ENCODE measurements around the gene L1CAM. TPM values are rescaled to one million over a fixed set of nuclear protein-coding genes. Genes with fewer than 3 reads are reported as not detected.

Gene L1CAM
- total RNA-seq, 1 donor from 2014 or later: 0.49 TPM

DNA sequence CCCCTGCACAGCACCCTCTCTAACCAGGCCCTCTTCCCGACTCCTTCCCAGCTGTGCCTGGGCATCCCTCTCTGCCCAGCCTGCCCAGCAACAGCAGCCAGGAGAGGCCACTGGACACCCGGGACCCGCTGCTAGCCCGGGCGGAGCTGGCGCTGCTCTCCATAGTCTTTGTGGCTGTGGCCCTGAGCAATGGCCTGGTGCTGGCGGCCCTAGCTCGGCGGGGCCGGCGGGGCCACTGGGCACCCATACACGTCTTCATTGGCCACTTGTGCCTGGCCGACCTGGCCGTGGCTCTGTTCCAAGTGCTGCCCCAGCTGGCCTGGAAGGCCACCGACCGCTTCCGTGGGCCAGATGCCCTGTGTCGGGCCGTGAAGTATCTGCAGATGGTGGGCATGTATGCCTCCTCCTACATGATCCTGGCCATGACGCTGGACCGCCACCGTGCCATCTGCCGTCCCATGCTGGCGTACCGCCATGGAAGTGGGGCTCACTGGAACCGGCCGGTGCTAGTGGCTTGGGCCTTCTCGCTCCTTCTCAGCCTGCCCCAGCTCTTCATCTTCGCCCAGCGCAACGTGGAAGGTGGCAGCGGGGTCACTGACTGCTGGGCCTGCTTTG lies 19.6 kb upstream of the L1CAM start:
- H3K9ac ChIP-seq: no peak overlapping the region
- no peak overlapping the region for H3K4me2 ChIP-seq
- H3K4me3 ChIP-seq: no peak overlapping the region
- H3K27me3 Mint-ChIP-seq (ENCODE audit: insufficient read depth, low read depth): peaks cover 4% of the 10 kb centered on the region
- H3K27ac ChIP-seq: no peak overlapping the region
- no peaks in the 10 kb centered on the region for H3K4me1 ChIP-seq
- no peak overlapping the region for H3K4me3 Mint-ChIP-seq
- no peak overlapping the region for H3K27ac Mint-ChIP-seq
- H3K36me3 ChIP-seq: no peaks in the 10 kb centered on the region
- no peaks in the 10 kb centered on the region for H3K27me3 ChIP-seq
- H3F3A ChIP-seq (ENCODE audit: low read depth): no peaks in the 10 kb centered on the region
- H3K9me3 Mint-ChIP-seq: peaks cover 15% of the 10 kb centered on the region
- DNase-seq (ENCODE audit: low spot score): no peak
- no peaks in the 10 kb centered on the region for H4K20me1 ChIP-seq (ENCODE audit: low read depth)
- H3K36me3 Mint-ChIP-seq: no peaks in the 10 kb centered on the region
- H3K4me1 Mint-ChIP-seq: peaks cover 21% of the 10 kb centered on the region
- no peaks in the 10 kb centered on the region for H3K9me3 ChIP-seq (ENCODE audit: low read depth)
- no peak overlapping the region for H2AFZ ChIP-seq (replicated peaks)
- TF ChIP-seq EZH2phosphoT487 (IDR thresholded peaks at IDR 0.05): no peak
- no peak for TF ChIP-seq CTCF (IDR thresholded peaks at IDR 0.05)
- TF ChIP-seq EZH2 (IDR thresholded peaks at IDR 0.05): no peak
- H3K79me2 ChIP-seq (ENCODE audit: low read depth): no peaks in the 10 kb centered on the region

GRCh38 chrX:153903991-153904957 lies 18.3 kb upstream of the L1CAM start, which contains the start of gene AVPR2:
Gene AVPR2, plus strand, starts transcription at chrX:153904673. Its CDS starts 473 bp downstream, at chrX:153905146.
- peaks cover 14% of the 10 kb centered on the region for H3K9me3 Mint-ChIP-seq
- no peak within 1 kb of the TSS for H3K4me3 Mint-ChIP-seq

More at GRCh38 chrX:153903991-153904957, 18.3 kb upstream of the L1CAM start, which contains the start of gene AVPR2:
- no peaks in the 10 kb centered on the region for H3K79me2 ChIP-seq (ENCODE audit: low read depth)
- no peak within 1 kb of the TSS for H3K4me3 ChIP-seq
- no peak for DNase-seq (ENCODE audit: low spot score)
- no peak within 1 kb of the TSS for H3K4me2 ChIP-seq
- TF ChIP-seq EZH2phosphoT487 (IDR thresholded peaks at IDR 0.05) (no peak), CTCF (IDR thresholded peaks at IDR 0.05) (no peak), EZH2 (IDR thresholded peaks at IDR 0.05) (no peak)
- Mint-ChIP-seq H3K4me1 (peaks cover 20% of the 10 kb centered on the region), H3K27ac (no peak within 1 kb of the TSS), H3K27me3 (ENCODE audit: insufficient read depth, low read depth) (peaks cover 6% of the 10 kb centered on the region), H3K36me3 (no peaks in the 10 kb centered on the region)
- H3K27ac ChIP-seq: no peak within 1 kb of the TSS
- no peaks in the 10 kb centered on the region for H4K20me1 ChIP-seq (ENCODE audit: low read depth)
- no peaks in the 10 kb centered on the region for H3K27me3 ChIP-seq
- no peak within 1 kb of the TSS for H3K9ac ChIP-seq
- no peaks in the 10 kb centered on the region for H3K4me1 ChIP-seq
- no peaks in the 10 kb centered on the region for H3F3A ChIP-seq (ENCODE audit: low read depth)
- no peaks in the 10 kb centered on the region for H3K36me3 ChIP-seq
- H3K9me3 ChIP-seq (ENCODE audit: low read depth): no peaks in the 10 kb centered on the region
- no peak within 1 kb of the TSS for H2AFZ ChIP-seq (replicated peaks)

Data from neural progenitor cell (in vitro differentiated cells).